H1 (cell line): ENCODE measurements around the gene BRME1. TPM values are rescaled to one million over a fixed set of nuclear protein-coding genes. Genes with fewer than 3 reads are reported as not detected.
A peak's percentile ranks its signal among the peaks of the same experiment; 100 is the strongest.

Experiments used
- CTCF ChIA-PET: fragments of 300-600 bp; sonication (Branson Sonifier 250); formaldehyde crosslinking; loops from one replicate; lab custom pipeline; 2021; ENCODE audit not compliant: partially characterized antibody; lab: Charles Lee
- POLR2A ChIA-PET: fragments of 300-600 bp; sonication (Branson Sonifier 250); formaldehyde crosslinking; loops from one replicate; lab custom pipeline; 2021; ENCODE audit warnings: inconsistent platforms; ENCODE audit not compliant: partially characterized antibody; lab: Charles Lee
- DNase-seq, 2 experiments: peaks; one replicate each; pipeline versions ENCODE4 v3.0.0 to v3.0.0-alpha.2; 2010 to 2022; ENCODE audit warnings: low spot score in 2 of 2, low read depth in 1 of 2, mixed read lengths in 1 of 2
- FAIRE-seq: peaks from 2 replicates; lab custom pipeline; 2011; peaks lifted over from hg19 to GRCh38; lab: Jason Lieb, UNC
- H2AFZ ChIP-seq: 2 replicates; pipeline ENCODE4 v1.8.1; 2012; ENCODE audit warnings: low read length, inconsistent platforms
- H2AK5ac ChIP-seq: 2 replicates; pipeline ENCODE4 v1.6.1; 2013; ENCODE audit warnings: low read depth, low read length
- H2BK120ac ChIP-seq: replicated peaks from 2 replicates; pipeline ENCODE3; 2013; ENCODE audit warnings: low read depth, low read length, inconsistent platforms
- H2BK12ac ChIP-seq: 2 replicates; pipeline ENCODE4 v1.6.1; 2013; ENCODE audit warnings: low read depth, low read length
- H2BK15ac ChIP-seq: 2 replicates; pipeline ENCODE4 v1.6.1; 2013; ENCODE audit warnings: low read length
- H2BK20ac ChIP-seq: 2 replicates; pipeline ENCODE4 v1.6.1; 2013; ENCODE audit warnings: low read length
- H2BK5ac ChIP-seq: 2 replicates; pipeline ENCODE4 v1.6.1; 2013; ENCODE audit warnings: low read depth, low read length
- H3K14ac ChIP-seq: 2 replicates; pipeline ENCODE4 v1.6.1; 2013; ENCODE audit warnings: inconsistent platforms; ENCODE audit not compliant: insufficient read length
- H3K18ac ChIP-seq: 2 replicates; pipeline ENCODE4 v1.6.1; 2013; ENCODE audit warnings: low read length; ENCODE audit errors: extremely low read depth
- H3K23ac ChIP-seq: 2 replicates; pipeline ENCODE4 v1.6.1; 2013; ENCODE audit warnings: inconsistent platforms; ENCODE audit not compliant: insufficient read length
- H3K23me2 ChIP-seq: 2 replicates; pipeline ENCODE4 v1.6.1; 2013; ENCODE audit warnings: low read depth, low read length
- H3K27ac ChIP-seq: 2 replicates; pipeline ENCODE4 v1.6.1; 2011; ENCODE audit warnings: low read depth, low read length, inconsistent platforms
- H3K27me3 ChIP-seq, 4 experiments: replicated peaks in 1 of 4; 1 replicate in 1 of 4; 2 replicates in 3 of 4; pipeline versions ENCODE4 v1.6.1 to v1.8.1; 2011 to 2013; ENCODE audit warnings: low read length in 3 of 4, mild to moderate bottlenecking in 3 of 4, inconsistent platforms in 2 of 4, mixed read lengths in 2 of 4, moderate library complexity in 1 of 4; ENCODE audit not compliant: control insufficient read depth in 3 of 4, insufficient read depth in 3 of 4; ENCODE audit errors: extremely low read depth in 1 of 4
- H3K36me3 ChIP-seq, 4 experiments: 2 replicates each; pipeline versions ENCODE4 v1.6.1 to v1.8.1; 2011 to 2013; ENCODE audit warnings: mild to moderate bottlenecking in 4 of 4, low read length in 3 of 4, moderate library complexity in 2 of 4, control low read depth in 1 of 4, inconsistent platforms in 1 of 4; ENCODE audit not compliant: insufficient read depth in 4 of 4, control insufficient read depth in 2 of 4
- H3K4ac ChIP-seq: replicated peaks from 2 replicates; pipeline ENCODE3; 2013; ENCODE audit warnings: low read length, low read depth, mixed read lengths, inconsistent platforms; ENCODE audit not compliant: insufficient read length
- H3K4me1 ChIP-seq, 4 experiments: replicated peaks in 1 of 4; 1 replicate in 1 of 4; 2 replicates in 3 of 4; pipeline versions ENCODE4 v1.6.1 to v1.8.1; 2011 to 2013; ENCODE audit warnings: low read length in 3 of 4, inconsistent platforms in 2 of 4, mixed read lengths in 1 of 4; ENCODE audit not compliant: insufficient read depth in 4 of 4, control insufficient read depth in 3 of 4
- H3K4me2 ChIP-seq, 2 experiments: 2 replicates each; pipeline versions ENCODE4 v1.6.1 to v1.8.1; 2011 to 2013; ENCODE audit warnings: low read depth in 2 of 2, low read length in 2 of 2, control low read depth in 1 of 2, inconsistent platforms in 1 of 2, mild to moderate bottlenecking in 1 of 2; ENCODE audit not compliant: insufficient read depth in 1 of 2
- H3K4me3 ChIP-seq, 4 experiments: fragments of 200-600, 300-600 bp in 1 of 4; sonication (generic), shearing (Covaris generic), sonication (Bioruptor Twin) in 1 of 4; 2 replicates each; pipeline versions ENCODE4 v1.5.1 to v1.8.1; 2011 to 2016; ENCODE audit warnings: low read length in 4 of 4, low read depth in 3 of 4, control low read depth in 2 of 4, inconsistent platforms in 2 of 4, mild to moderate bottlenecking in 2 of 4, mixed read lengths in 1 of 4, moderate library complexity in 1 of 4; ENCODE audit not compliant: insufficient read depth in 2 of 4; ENCODE audit errors: extremely low read depth in 1 of 4
- H3K56ac ChIP-seq: replicated peaks from 2 replicates; pipeline ENCODE3; 2013; ENCODE audit warnings: low read depth, mild to moderate bottlenecking, mixed read lengths, low read length, inconsistent platforms; ENCODE audit not compliant: insufficient read length
- H3K79me1 ChIP-seq: 2 replicates; pipeline ENCODE4 v1.6.1; 2013; ENCODE audit warnings: low read depth, low read length, control low read depth
- H3K79me2 ChIP-seq, 2 experiments: 2 replicates each; pipeline versions ENCODE4 v1.6.1 to v1.8.1; 2012 to 2013; ENCODE audit warnings: low read length in 2 of 2, mild to moderate bottlenecking in 2 of 2, inconsistent platforms in 1 of 2; ENCODE audit not compliant: insufficient read depth in 2 of 2, control insufficient read depth in 1 of 2
- H3K9ac ChIP-seq, 4 experiments: replicated peaks in 1 of 4; 1 replicate in 1 of 4; 2 replicates in 3 of 4; pipeline versions ENCODE4 v1.6.1 to v1.8.1; 2011 to 2013; ENCODE audit warnings: low read depth in 3 of 4, low read length in 3 of 4, control low read depth in 2 of 4, mild to moderate bottlenecking in 2 of 4, moderate library complexity in 2 of 4, inconsistent platforms in 1 of 4; ENCODE audit errors: extremely low read depth in 1 of 4
- H3K9me3 ChIP-seq, 2 experiments: 2 replicates each; pipeline versions ENCODE4 v1.6.1 to v1.8.1; 2012 to 2013; ENCODE audit warnings: mild to moderate bottlenecking in 2 of 2, moderate library complexity in 2 of 2, control low read depth in 1 of 2, inconsistent platforms in 1 of 2, low read depth in 1 of 2, low read length in 1 of 2, mixed read lengths in 1 of 2; ENCODE audit not compliant: insufficient read depth in 2 of 2
- H4K20me1 ChIP-seq, 2 experiments: replicated peaks in 1 of 2; 2 replicates each; pipeline versions ENCODE3 to v1.8.1; 2011 to 2013; ENCODE audit warnings: inconsistent platforms in 2 of 2, low read length in 2 of 2, mild to moderate bottlenecking in 1 of 2; ENCODE audit not compliant: insufficient read depth in 2 of 2, control insufficient read depth in 1 of 2
- H4K5ac ChIP-seq: 2 replicates; pipeline ENCODE4 v1.6.1; 2013; ENCODE audit warnings: low read length, low read depth, mixed read lengths, inconsistent platforms; ENCODE audit not compliant: insufficient read length
- H4K8ac ChIP-seq: 2 replicates; pipeline ENCODE4 v1.8.0; 2013; ENCODE audit warnings: mild to moderate bottlenecking, moderate library complexity, low read length, inconsistent platforms; ENCODE audit not compliant: insufficient read depth; ENCODE audit errors: extremely low read depth
- H4K91ac ChIP-seq: replicated peaks from 2 replicates; pipeline ENCODE3; 2013; ENCODE audit warnings: low read length, mixed read lengths, inconsistent platforms; ENCODE audit not compliant: insufficient read length
- ATF2 ChIP-seq: IDR thresholded peaks from 2 replicates; pipeline ENCODE4 v1.6.1; 2012; ENCODE audit warnings: low read length, inconsistent platforms
- CHD1 ChIP-seq: IDR thresholded peaks from 2 replicates; pipeline ENCODE4 v1.6.1; 2012; ENCODE audit warnings: low read depth, low read length, improper control_type of control experiment
- JUN ChIP-seq: IDR thresholded peaks from 2 replicates; pipeline ENCODE4 v1.6.1; 2011; ENCODE audit warnings: low read depth, mild to moderate bottlenecking, improper control_type of control experiment, low read length
- RBBP5 ChIP-seq: IDR thresholded peaks from 2 replicates; pipeline ENCODE4 v1.7.1; 2012; ENCODE audit warnings: low read depth, mild to moderate bottlenecking, inconsistent platforms, low read length, moderate library complexity, borderline replicate concordance
- SAP30 ChIP-seq: fragments of 300-600 bp; sonication (generic); IDR thresholded peaks from 2 replicates; pipeline ENCODE4 v1.7.1; 2012; ENCODE audit warnings: low read length, moderate library complexity, mild to moderate bottlenecking, inconsistent platforms; ENCODE audit not compliant: insufficient read depth, insufficient replicate concordance
- SIRT6 ChIP-seq: IDR thresholded peaks from one replicate; pipeline ENCODE4 v1.7.1; 2012; ENCODE audit warnings: low read length, inconsistent platforms
- SUZ12 ChIP-seq: fragments of 200-600 bp; sonication (generic); IDR thresholded peaks from 2 replicates; pipeline ENCODE4 v1.6.1; 2012; ENCODE audit warnings: mild to moderate bottlenecking, inconsistent platforms, low read length, moderate library complexity, mixed read lengths
- TEAD4 ChIP-seq: IDR thresholded peaks from 2 replicates; pipeline ENCODE4 v1.6.1; 2012; ENCODE audit warnings: low read depth, low read length, inconsistent platforms, mixed read lengths
- ZNF274 ChIP-seq: IDR thresholded peaks from 2 replicates; pipeline ENCODE4 v1.7.0; 2012; ENCODE audit warnings: low read length, borderline replicate concordance; ENCODE audit errors: extremely low read depth
- WGBS, 2 experiments: shearing (Covaris generic) in 1 of 2; methylation state at CpG; one replicate each; pipeline versions ENCODE4 v1.1.6 to v1.1.7; 2013 to 2015; ENCODE audit warnings: low lambda C conversion rate in 2 of 2, mixed read lengths in 2 of 2, inconsistent platforms in 1 of 2, low coverage in 1 of 2, missing lambda C conversion rate in 1 of 2; ENCODE audit not compliant: insufficient replicate concordance in 2 of 2, insufficient coverage in 1 of 2, insufficient read length in 1 of 2; ENCODE audit errors: extremely low coverage in 1 of 2, missing lambda C conversion rate in 1 of 2; 5-methylcytosine and 5-hydroxymethylcytosine counted together
- polyA plus RNA-seq, 7 experiments: library from polyadenylated mRNA; depleted of rRNA in 3 of 7; stranded (reverse) in 5 of 7; unstranded in 2 of 7; fragments of >200 nt in 5 of 7; fragments of 200-250 nt in 2 of 7; gene quantifications; 1 replicate in 5 of 7; 2 replicates in 1 of 7; 4 replicates in 1 of 7; pipeline versions ENCODE4 v1.2.1 to v1.2.3, GENCODE V29; 2011 to 2013; ENCODE audit warnings: missing spikeins in 2 of 7, mixed read lengths in 2 of 7
- total RNA-seq: library from RNA; stranded (reverse); fragmentation: NEBNext Ultra II Directional; extraction: Animal tissue kit (Norgen Biotek cat#: 25700); gene quantifications from 2 replicates; pipeline ENCODE4 v1.2.1, GENCODE V29; 2021

Gene BRME1
- total and polyA plus RNA-seq, 2 of the 8 experiments (the other 6 are each of a cell fraction or from before 2014, with no cell fraction given) = 4.6 to 4.7 TPM

- Histone ChIP-seq H2BK20ac (no peak overlapping the region), H2AFZ (no peak overlapping the region), H2BK15ac (no peak overlapping the region), H3K9ac (no peak overlapping the region), H3K4me3 (no peak overlapping the region), H3K79me1 (no peaks in the 10 kb centered on the region), H3K23me2 (peaks cover 7% of the 10 kb centered on the region), H2AK5ac (no peak overlapping the region), H4K20me1 (peaks cover 0 to 5% of the 10 kb centered on the region in 2 experiments), H4K91ac (no peak overlapping the region), H3K56ac (peak overlapping the region; percentile 16), H3K9me3 (no peaks in the 10 kb centered on the region), H3K79me2 (peaks cover 0 to 3% of the 10 kb centered on the region in 2 experiments; a peak in 2 of 4 replicates), H2BK5ac (no peak overlapping the region; the same call in 1 of the 2 replicates), H3K4me2 (no peak overlapping the region), H3K36me3 (no peaks in the 10 kb centered on the region), H3K27me3 (no peaks in the 10 kb centered on the region), H3K4ac (no peak overlapping the region), H3K4me1 (peaks cover 0 to 17% (median 11%) of the 10 kb centered on the region in 4 experiments; a peak in 6 of 7 replicates), H2BK120ac (peak overlapping the region; percentile 72), H4K8ac (peak overlapping the region; percentile 80; the same call in 1 of the 2 replicates), H2BK12ac (no peak overlapping the region), H3K23ac (no peak overlapping the region), H4K5ac (no peak overlapping the region), H3K27ac (no peak overlapping the region), H3K14ac (no peak overlapping the region), H3K18ac (no peak overlapping the region)
- ChIA-PET POLR2A (interaction anchor here (0.7 to 4.0 kb wide), 9 partner anchors 11 to 62 kb away, joined by 3 to 28 read pairs (median 7); no protein-coding TSS in a partner anchor), CTCF (interaction anchor here (0.6 to 4.5 kb wide), 16 partner anchors 8 to 53 kb away, joined by 3 to 52 read pairs (median 4); no protein-coding TSS in a partner anchor)
- no peak for DNase-seq
- 89% methylated on average over 21 of the region's 21 CpGs; no CpG with 5 or more reads in 1 of the 2 experiments for WGBS, 2 experiments
- no peak for FAIRE-seq
- TF ChIP-seq SAP30 = no peak
- TF ChIP-seq RBBP5 = no peak
- no peak for TF ChIP-seq ATF2
- no peak for TF ChIP-seq JUN
- TF ChIP-seq CHD1 = no peak
- TF ChIP-seq SIRT6 = no peak
- TF ChIP-seq ZNF274 = no peak
- no peak for TF ChIP-seq TEAD4
- no peak for TF ChIP-seq SUZ12
Measured at GRCh38 chr19:13835791-13836723, 69.9 kb downstream of the BRME1 start.
